Liver (tissue), 9 donors: ENCODE results near the gene TMPRSS11A. TPM values are rescaled to one million over a fixed set of nuclear protein-coding genes. Genes with fewer than 3 reads are reported as not detected.

ENCODE experiments used
- DNase-seq: peaks from one replicate; pipeline ENCODE4 v3.0.0-alpha.2; 2017; ENCODE audit warnings: low spot score
- H3K27ac ChIP-seq, 2 donors: one replicate each; pipeline ENCODE4 v1.7.0; 2013; ENCODE audit warnings: inconsistent platforms in 2 of 2, low read length in 2 of 2, control low read depth in 1 of 2, low read depth in 1 of 2, mild to moderate bottlenecking in 1 of 2
- H3K27me3 ChIP-seq, 4 donors: one replicate each; pipeline versions ENCODE4 v1.6.1 to v1.7.0; 2013; ENCODE audit warnings: low read length in 3 of 4, inconsistent platforms in 1 of 4, mild to moderate bottlenecking in 1 of 4, moderate library complexity in 1 of 4; ENCODE audit not compliant: control insufficient read depth in 4 of 4, insufficient read depth in 4 of 4
- H3K36me3 ChIP-seq, 4 donors: one replicate each; pipeline versions ENCODE4 v1.6.1 to v1.7.0; 2013; ENCODE audit warnings: low read length in 3 of 4, mild to moderate bottlenecking in 3 of 4, low read depth in 1 of 4, moderate library complexity in 1 of 4; ENCODE audit not compliant: control insufficient read depth in 4 of 4, insufficient read depth in 3 of 4
- H3K4me1 ChIP-seq, 4 donors: one replicate each; pipeline versions ENCODE4 v1.6.1 to v1.7.0; 2013; ENCODE audit warnings: low read length in 3 of 4, mild to moderate bottlenecking in 3 of 4, moderate library complexity in 1 of 4; ENCODE audit not compliant: control insufficient read depth in 4 of 4, insufficient read depth in 4 of 4
- H3K4me3 ChIP-seq, 3 donors: one replicate each; pipeline versions ENCODE4 v1.6.1 to v1.7.0; 2013; ENCODE audit warnings: low read length in 3 of 3, control low read depth in 1 of 3, low read depth in 1 of 3, mild to moderate bottlenecking in 1 of 3
- H3K9ac ChIP-seq, 2 donors: one replicate each; pipeline ENCODE4 v1.7.0; 2013; ENCODE audit warnings: low read length in 2 of 2, mild to moderate bottlenecking in 2 of 2, moderate library complexity in 2 of 2, control low read depth in 1 of 2, low read depth in 1 of 2
- H3K9me3 ChIP-seq, 4 donors: one replicate each; pipeline versions ENCODE4 v1.6.1 to v1.7.0; 2013; ENCODE audit warnings: low read length in 3 of 4; ENCODE audit not compliant: control insufficient read depth in 4 of 4
- EGR1 ChIP-seq, 2 donors: IDR thresholded peaks; 2 replicates each; pipeline ENCODE4 v1.6.1; 2016 to 2018; ENCODE audit warnings: antibody characterized with exemption in 2 of 2, low read depth in 2 of 2
- FOXA1 ChIP-seq: IDR thresholded peaks from 2 replicates; pipeline ENCODE4 v1.6.1; 2016; ENCODE audit warnings: antibody characterized with exemption
- FOXA2 ChIP-seq: IDR thresholded peaks from 2 replicates; pipeline ENCODE4 v1.6.1; 2016; ENCODE audit warnings: antibody characterized with exemption
- GABPA ChIP-seq, 2 donors: IDR thresholded peaks in 1 of 2; conservative IDR thresholded peaks in 1 of 2; 2 replicates each; pipeline ENCODE4 v1.6.1; 2016; ENCODE audit warnings: antibody characterized with exemption in 2 of 2, mild to moderate bottlenecking in 1 of 2, moderate library complexity in 1 of 2
- HNF4A ChIP-seq, 2 donors: conservative IDR thresholded peaks; 2 replicates each; pipeline ENCODE4 v1.6.1; 2016; ENCODE audit warnings: antibody characterized with exemption in 2 of 2, mild to moderate bottlenecking in 2 of 2
- HNF4G ChIP-seq: IDR thresholded peaks from 2 replicates; pipeline ENCODE4 v1.6.1; 2016; ENCODE audit warnings: antibody characterized with exemption
- NR2F2 ChIP-seq: IDR thresholded peaks from 2 replicates; pipeline ENCODE4 v1.6.1; 2016; ENCODE audit warnings: antibody characterized with exemption
- RAD21 ChIP-seq, 2 donors: IDR thresholded peaks; 2 replicates each; pipeline ENCODE4 v1.6.1; 2016; ENCODE audit warnings: antibody characterized with exemption in 2 of 2, mild to moderate bottlenecking in 2 of 2
- RXRA ChIP-seq, 2 donors: IDR thresholded peaks; 2 replicates each; pipeline ENCODE4 v1.6.1; 2017 to 2018; ENCODE audit warnings: antibody characterized with exemption in 2 of 2, mild to moderate bottlenecking in 1 of 2
- SP1 ChIP-seq: IDR thresholded peaks from 2 replicates; pipeline ENCODE4 v1.6.1; 2018; ENCODE audit warnings: antibody characterized with exemption, mild to moderate bottlenecking
- TAF1 ChIP-seq: conservative IDR thresholded peaks from 2 replicates; pipeline ENCODE4 v1.6.1; 2016; ENCODE audit warnings: antibody characterized with exemption, mild to moderate bottlenecking
- WGBS: extraction: QIAGEN DNeasy Blood & Tissue Kit; methylation state at CpG from one replicate; pipeline ENCODE4 v1.1.7; 2013; 5-methylcytosine and 5-hydroxymethylcytosine counted together
- polyA plus RNA-seq, 2 donors: library from polyadenylated mRNA; stranded (reverse) in 1 of 2; unstranded in 1 of 2; fragments of 200-250 nt in 1 of 2; fragments of >200 nt in 1 of 2; fragmentation: Nextera tagmentation in 1 of 2; extraction: Ambion mirVana in 1 of 2; gene quantifications; one replicate each; pipeline versions ENCODE4 v1.2.1 to v1.2.3, GENCODE V29; 2013 to 2015
- total RNA-seq, 2 donors: library from RNA; depleted of rRNA; stranded (reverse); fragments of >200 nt; gene quantifications; one replicate each; pipeline ENCODE4 v1.2.3, GENCODE V29; 2014
- TF ChIP-seq, protein P1 (sequence below): IDR thresholded peaks from 2 replicates; pipeline ENCODE4 v1.6.1; 2016; ENCODE audit warnings: antibody characterized with exemption, mild to moderate bottlenecking
- TF ChIP-seq, protein P2 (sequence below): fragments of 150-350 bp; IDR thresholded peaks from 2 replicates; pipeline ENCODE4 v1.5.1; 2017; ENCODE audit warnings: improper control_type of control experiment, low read depth, low read length; ENCODE audit not compliant: missing input control
- TF ChIP-seq, protein P3 (sequence below): IDR thresholded peaks from 2 replicates; pipeline ENCODE4 v1.6.1; 2016; ENCODE audit warnings: antibody characterized with exemption
- TF ChIP-seq, protein P4 (sequence below): IDR thresholded peaks from 2 replicates; pipeline ENCODE4 v1.6.1; 2016; ENCODE audit warnings: antibody characterized with exemption
- donor health status: healthy.
- donor health status: healthy.
- donor health status: healthy.
- donor health status: healthy.
- donor health status: healthy.

TMPRSS11A gene
- total and polyA plus RNA-seq, 4 donors, result 0.01 TPM; not detected in 3

DNA sequence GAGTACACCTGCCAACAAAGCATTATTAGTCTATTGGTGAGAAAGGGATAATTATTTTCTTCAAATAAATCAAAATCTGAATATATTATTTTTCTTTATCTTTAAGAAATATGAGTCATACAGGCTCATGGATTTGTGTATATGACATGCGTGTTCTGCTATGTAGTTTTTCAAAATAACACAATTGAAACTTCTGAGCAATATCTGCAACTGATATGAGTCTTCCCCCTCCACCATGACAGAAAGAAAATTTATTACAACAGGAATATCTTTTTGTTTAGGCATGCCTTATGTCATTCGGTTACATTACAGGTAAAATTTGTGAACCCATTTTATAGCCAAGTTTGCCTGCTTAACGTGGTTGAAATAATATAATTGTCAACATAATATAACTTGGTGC lies 32.0 kb downstream of the TMPRSS11A start:
- Histone ChIP-seq H3K4me1 (no peaks in the 10 kb centered on the region), H3K9ac (no peak overlapping the region), H3K27ac (no peak overlapping the region), H3K36me3 (no peaks in the 10 kb centered on the region), H3K4me3 (no peak overlapping the region), H3K9me3 (peaks cover 0 to 2% (median 1%) of the 10 kb centered on the region in 4 donors), H3K27me3 (no peaks in the 10 kb centered on the region)
- 85% methylated on average over 3 of the region's 3 CpGs for WGBS
- DNase-seq, result no peak
- TF ChIP-seq HNF4G (no peak), EGR1 (IDR thresholded peaks at IDR 0.05; ENCODE audit: low read depth in 2 of 2) (no peak), TAF1 (no peak), FOXA1 (no peak), GABPA (IDR thresholded peaks at IDR 0.05 in 1 of 2, conservative IDR thresholded peaks at IDR 0.05 in 1 of 2) (no peak), RXRA (IDR thresholded peaks at IDR 0.05) (no peak), HNF4A (conservative IDR thresholded peaks at IDR 0.05) (no peak), SP1 (no peak), NR2F2 (no peak), RAD21 (IDR thresholded peaks at IDR 0.05) (no peak), FOXA2 (no peak)
- TF ChIP-seq, protein P1, sequence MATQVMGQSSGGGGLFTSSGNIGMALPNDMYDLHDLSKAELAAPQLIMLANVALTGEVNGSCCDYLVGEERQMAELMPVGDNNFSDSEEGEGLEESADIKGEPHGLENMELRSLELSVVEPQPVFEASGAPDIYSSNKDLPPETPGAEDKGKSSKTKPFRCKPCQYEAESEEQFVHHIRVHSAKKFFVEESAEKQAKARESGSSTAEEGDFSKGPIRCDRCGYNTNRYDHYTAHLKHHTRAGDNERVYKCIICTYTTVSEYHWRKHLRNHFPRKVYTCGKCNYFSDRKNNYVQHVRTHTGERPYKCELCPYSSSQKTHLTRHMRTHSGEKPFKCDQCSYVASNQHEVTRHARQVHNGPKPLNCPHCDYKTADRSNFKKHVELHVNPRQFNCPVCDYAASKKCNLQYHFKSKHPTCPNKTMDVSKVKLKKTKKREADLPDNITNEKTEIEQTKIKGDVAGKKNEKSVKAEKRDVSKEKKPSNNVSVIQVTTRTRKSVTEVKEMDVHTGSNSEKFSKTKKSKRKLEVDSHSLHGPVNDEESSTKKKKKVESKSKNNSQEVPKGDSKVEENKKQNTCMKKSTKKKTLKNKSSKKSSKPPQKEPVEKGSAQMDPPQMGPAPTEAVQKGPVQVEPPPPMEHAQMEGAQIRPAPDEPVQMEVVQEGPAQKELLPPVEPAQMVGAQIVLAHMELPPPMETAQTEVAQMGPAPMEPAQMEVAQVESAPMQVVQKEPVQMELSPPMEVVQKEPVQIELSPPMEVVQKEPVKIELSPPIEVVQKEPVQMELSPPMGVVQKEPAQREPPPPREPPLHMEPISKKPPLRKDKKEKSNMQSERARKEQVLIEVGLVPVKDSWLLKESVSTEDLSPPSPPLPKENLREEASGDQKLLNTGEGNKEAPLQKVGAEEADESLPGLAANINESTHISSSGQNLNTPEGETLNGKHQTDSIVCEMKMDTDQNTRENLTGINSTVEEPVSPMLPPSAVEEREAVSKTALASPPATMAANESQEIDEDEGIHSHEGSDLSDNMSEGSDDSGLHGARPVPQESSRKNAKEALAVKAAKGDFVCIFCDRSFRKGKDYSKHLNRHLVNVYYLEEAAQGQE, result no peak
- TF ChIP-seq, protein P2, sequence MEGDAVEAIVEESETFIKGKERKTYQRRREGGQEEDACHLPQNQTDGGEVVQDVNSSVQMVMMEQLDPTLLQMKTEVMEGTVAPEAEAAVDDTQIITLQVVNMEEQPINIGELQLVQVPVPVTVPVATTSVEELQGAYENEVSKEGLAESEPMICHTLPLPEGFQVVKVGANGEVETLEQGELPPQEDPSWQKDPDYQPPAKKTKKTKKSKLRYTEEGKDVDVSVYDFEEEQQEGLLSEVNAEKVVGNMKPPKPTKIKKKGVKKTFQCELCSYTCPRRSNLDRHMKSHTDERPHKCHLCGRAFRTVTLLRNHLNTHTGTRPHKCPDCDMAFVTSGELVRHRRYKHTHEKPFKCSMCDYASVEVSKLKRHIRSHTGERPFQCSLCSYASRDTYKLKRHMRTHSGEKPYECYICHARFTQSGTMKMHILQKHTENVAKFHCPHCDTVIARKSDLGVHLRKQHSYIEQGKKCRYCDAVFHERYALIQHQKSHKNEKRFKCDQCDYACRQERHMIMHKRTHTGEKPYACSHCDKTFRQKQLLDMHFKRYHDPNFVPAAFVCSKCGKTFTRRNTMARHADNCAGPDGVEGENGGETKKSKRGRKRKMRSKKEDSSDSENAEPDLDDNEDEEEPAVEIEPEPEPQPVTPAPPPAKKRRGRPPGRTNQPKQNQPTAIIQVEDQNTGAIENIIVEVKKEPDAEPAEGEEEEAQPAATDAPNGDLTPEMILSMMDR, result no peak
- TF ChIP-seq, protein P3, sequence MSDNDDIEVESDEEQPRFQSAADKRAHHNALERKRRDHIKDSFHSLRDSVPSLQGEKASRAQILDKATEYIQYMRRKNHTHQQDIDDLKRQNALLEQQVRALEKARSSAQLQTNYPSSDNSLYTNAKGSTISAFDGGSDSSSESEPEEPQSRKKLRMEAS, result no peak
- TF ChIP-seq, protein P4, sequence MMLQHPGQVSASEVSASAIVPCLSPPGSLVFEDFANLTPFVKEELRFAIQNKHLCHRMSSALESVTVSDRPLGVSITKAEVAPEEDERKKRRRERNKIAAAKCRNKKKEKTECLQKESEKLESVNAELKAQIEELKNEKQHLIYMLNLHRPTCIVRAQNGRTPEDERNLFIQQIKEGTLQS, result no peak

DNA sequence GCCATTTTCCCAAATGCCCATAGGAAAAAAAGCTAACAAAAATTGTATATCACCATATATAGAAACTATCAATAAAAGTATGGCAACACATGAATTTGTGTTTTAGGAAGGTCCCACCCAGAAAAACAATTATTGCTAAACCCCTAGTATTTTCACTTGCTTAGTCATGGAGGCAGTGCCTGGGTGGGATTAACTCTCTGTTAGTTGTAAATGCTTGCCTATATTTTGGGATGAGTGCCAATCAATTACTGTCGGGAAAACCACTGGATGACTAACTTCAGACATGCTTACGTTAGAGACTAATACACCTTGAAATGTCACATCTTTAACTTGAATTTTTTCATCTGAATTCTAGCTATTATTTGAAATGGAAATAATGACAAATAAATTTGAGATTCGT lies 33.9 kb downstream of the TMPRSS11A start:
- no peak overlapping the region for H3K27ac ChIP-seq
- WGBS, result 77% methylated on average over 3 of the region's 3 CpGs
- TF ChIP-seq, protein P1, result no peak
- no peak for DNase-seq
- no peaks in the 10 kb centered on the region for H3K27me3 ChIP-seq
- H3K36me3 ChIP-seq, result no peaks in the 10 kb centered on the region
- H3K4me3 ChIP-seq, result no peak overlapping the region
- H3K9me3 ChIP-seq, result peaks cover 0 to 2% (median 1%) of the 10 kb centered on the region in 4 donors
- no peaks in the 10 kb centered on the region for H3K4me1 ChIP-seq
- no peak overlapping the region for H3K9ac ChIP-seq
